ENCODE measurements around the gene KRT13.

The KRT13 gene

DNA sequence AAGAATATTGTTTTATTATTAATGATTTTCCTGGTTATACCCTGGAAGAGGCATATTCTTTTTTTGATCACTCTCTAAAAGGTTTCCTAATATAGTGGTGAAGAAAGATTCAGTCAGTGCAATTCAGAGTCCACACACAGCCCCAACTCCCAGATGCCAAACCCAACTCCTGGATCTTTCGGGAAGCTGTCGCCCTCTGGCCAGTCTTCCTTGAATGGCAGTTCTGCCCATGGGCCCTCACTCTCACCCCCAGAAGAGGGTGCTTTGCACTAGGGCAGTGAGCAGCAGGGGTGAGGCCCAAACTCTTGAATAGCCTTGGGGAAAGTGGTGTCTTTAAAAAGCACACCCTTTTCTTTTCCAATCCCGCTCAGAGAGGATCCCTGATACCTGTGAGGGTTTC lies 49.2 kb downstream of the KRT13 start:
- Mint-ChIP-seq H3K36me3 (no peaks in the 10 kb centered on the region), H3K4me3 (no peak overlapping the region), H3K27ac (no peak overlapping the region), H3K9me3 (ENCODE audit: low read depth) (no peaks in the 10 kb centered on the region), H3K27me3 (no peaks in the 10 kb centered on the region), H3K4me1 (ENCODE audit: low read depth) (no peaks in the 10 kb centered on the region)

GRCh38 chr17:41455236-41455635 lies 50.2 kb downstream of the KRT13 start:
- no peaks in the 10 kb centered on the region for H3K9me3 Mint-ChIP-seq (ENCODE audit: low read depth)
- H3K36me3 Mint-ChIP-seq: no peaks in the 10 kb centered on the region
- no peak overlapping the region for H3K27ac Mint-ChIP-seq
- H3K4me1 Mint-ChIP-seq (ENCODE audit: low read depth): no peaks in the 10 kb centered on the region
- H3K4me3 Mint-ChIP-seq: no peak overlapping the region
- H3K27me3 Mint-ChIP-seq: no peaks in the 10 kb centered on the region

GRCh38 chr17:41453066-41453465 lies 52.3 kb downstream of the KRT13 start:
- H3K4me3 Mint-ChIP-seq: no peak overlapping the region
- H3K27me3 Mint-ChIP-seq: no peaks in the 10 kb centered on the region
- no peaks in the 10 kb centered on the region for H3K9me3 Mint-ChIP-seq (ENCODE audit: low read depth)
- H3K4me1 Mint-ChIP-seq (ENCODE audit: low read depth): no peaks in the 10 kb centered on the region
- no peak overlapping the region for H3K27ac Mint-ChIP-seq
- no peaks in the 10 kb centered on the region for H3K36me3 Mint-ChIP-seq

DNA sequence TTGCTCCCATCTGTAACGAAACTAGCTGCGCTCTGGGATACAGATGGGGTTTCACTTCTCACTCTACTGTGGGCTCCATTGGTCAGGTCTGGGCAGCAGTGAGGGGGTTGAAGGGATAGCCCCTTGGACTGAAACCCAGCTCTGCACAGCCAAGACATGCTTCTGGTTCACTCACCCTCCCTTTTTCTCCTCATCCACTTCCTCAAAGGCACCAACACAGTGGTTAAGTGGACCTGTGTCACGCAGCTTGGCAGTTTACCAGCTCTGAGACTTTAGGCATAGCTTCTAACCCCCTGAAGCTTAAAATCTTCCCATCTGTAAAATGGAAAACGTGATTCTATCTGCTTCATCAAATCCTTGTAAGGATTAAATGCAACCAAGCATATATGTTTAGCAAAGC lies 53.1 kb downstream of the KRT13 start:
- H3K4me1 Mint-ChIP-seq (ENCODE audit: low read depth): no peaks in the 10 kb centered on the region
- H3K4me3 Mint-ChIP-seq: no peak overlapping the region
- no peaks in the 10 kb centered on the region for H3K9me3 Mint-ChIP-seq (ENCODE audit: low read depth)
- H3K36me3 Mint-ChIP-seq: no peaks in the 10 kb centered on the region
- no peaks in the 10 kb centered on the region for H3K27me3 Mint-ChIP-seq
- no peak overlapping the region for H3K27ac Mint-ChIP-seq

- Mint-ChIP-seq H3K27ac (no peak overlapping the region), H3K4me3 (no peak overlapping the region), H3K9me3 (ENCODE audit: low read depth) (no peaks in the 10 kb centered on the region)
Observed at GRCh38 chr17:41451154-41451728, 54.2 kb downstream of the KRT13 start.

More at GRCh38 chr17:41451154-41451728, 54.2 kb downstream of the KRT13 start:
- no peaks in the 10 kb centered on the region for H3K4me1 Mint-ChIP-seq (ENCODE audit: low read depth)
- H3K36me3 Mint-ChIP-seq: no peaks in the 10 kb centered on the region
- H3K27me3 Mint-ChIP-seq: no peaks in the 10 kb centered on the region
